Measurements from ENCODE around the gene SERTAD4.

SERTAD4 gene

DNA sequence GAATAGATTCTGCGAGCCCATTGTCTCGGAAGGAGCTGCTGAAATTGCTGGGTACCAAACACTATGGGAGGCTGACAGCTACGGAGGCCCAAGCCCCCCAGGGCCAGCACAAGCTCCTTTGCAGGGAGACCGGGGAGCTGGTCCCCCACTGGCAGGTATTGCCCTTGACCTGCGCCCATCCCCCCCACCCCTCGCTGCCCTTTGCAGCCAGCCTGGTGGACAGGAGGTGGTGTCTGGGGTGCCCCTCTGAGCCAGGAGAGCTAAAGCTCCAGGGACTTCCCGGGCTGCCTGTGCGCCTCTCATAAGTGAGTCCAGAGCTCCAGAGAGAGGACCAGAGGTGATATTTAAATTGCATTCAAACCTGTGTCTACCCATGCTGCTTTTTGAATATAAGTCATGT lies 5.4 kb downstream of the SERTAD4 start:
- no peak for ATAC-seq
- no peak overlapping the region for H3K4me3 Mint-ChIP-seq
- H3K27me3 Mint-ChIP-seq = peaks cover 65% of the 10 kb centered on the region

DNA sequence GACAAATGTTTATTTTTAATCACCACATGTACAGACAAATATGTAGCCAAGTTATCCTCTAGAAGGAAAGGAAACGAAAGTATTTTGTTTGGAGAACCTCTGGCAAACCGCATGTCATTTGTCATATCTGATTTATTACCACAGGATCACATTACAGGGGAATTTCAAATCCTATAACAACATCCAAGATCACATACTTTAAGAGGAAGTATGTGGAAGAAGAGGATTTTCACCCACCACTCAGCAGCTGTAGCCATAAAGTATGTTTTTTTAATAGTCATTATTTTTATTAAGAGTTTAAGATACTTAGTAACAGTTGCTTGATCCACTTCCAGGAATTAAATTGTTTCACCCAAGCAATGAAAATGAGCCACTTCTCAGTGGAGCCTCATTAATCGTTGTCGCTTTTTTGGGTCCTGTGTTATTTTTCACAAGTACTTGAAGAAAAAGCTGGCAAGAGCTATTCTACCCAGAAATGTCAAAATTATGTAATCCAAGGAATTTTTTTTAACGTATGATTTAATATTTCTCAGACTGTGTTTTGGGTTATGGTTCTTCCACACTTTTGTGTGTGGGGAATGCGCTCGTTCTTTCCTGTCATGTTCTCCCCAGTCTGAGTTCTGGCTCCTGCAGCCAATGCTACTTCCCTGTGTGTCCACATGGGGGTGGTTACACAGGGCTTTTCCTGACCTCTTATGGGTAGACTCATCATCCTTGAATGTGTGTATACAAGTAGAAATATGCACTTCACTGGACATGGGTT lies 6.9 kb downstream of the SERTAD4 start:
- Mint-ChIP-seq H3K27ac (no peak overlapping the region), H3K4me3 (no peak overlapping the region), H3K4me1 (peaks cover 3% of the 10 kb centered on the region), H3K9me3 (no peaks in the 10 kb centered on the region), H3K36me3 (ENCODE audit: low read depth) (no peaks in the 10 kb centered on the region), H3K27me3 (peaks cover 69% of the 10 kb centered on the region)
- no peak for DNase-seq
- no peak for ATAC-seq

More for the DNA sequence above, 5.4 kb downstream of the SERTAD4 start:
- DNase-seq = no peak
- H3K4me1 Mint-ChIP-seq = peaks cover 8% of the 10 kb centered on the region
- no peaks in the 10 kb centered on the region for H3K36me3 Mint-ChIP-seq (ENCODE audit: low read depth)
- no peak overlapping the region for H3K27ac Mint-ChIP-seq
- H3K9me3 Mint-ChIP-seq = no peaks in the 10 kb centered on the region

DNA sequence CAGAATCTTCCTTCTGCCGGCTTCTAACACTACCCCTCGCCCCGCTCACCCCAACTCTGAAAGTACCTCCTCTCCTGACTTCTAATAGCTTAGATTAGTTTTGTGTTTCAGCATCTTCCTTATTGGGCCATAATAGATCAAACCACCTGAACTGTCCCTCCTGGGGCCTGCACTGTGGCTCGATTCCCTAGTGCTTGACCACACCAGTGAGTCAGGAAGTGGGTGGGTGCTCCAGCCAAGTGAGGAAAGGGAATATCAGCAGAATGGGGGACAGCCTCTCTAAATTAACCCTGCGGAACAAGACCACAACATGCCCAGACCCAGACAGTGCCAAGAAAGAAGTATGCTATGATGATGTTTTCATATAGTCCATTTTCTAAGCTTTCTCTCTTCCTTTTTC lies 8.5 kb downstream of the SERTAD4 start:
- DNase-seq = no peak

DNA sequence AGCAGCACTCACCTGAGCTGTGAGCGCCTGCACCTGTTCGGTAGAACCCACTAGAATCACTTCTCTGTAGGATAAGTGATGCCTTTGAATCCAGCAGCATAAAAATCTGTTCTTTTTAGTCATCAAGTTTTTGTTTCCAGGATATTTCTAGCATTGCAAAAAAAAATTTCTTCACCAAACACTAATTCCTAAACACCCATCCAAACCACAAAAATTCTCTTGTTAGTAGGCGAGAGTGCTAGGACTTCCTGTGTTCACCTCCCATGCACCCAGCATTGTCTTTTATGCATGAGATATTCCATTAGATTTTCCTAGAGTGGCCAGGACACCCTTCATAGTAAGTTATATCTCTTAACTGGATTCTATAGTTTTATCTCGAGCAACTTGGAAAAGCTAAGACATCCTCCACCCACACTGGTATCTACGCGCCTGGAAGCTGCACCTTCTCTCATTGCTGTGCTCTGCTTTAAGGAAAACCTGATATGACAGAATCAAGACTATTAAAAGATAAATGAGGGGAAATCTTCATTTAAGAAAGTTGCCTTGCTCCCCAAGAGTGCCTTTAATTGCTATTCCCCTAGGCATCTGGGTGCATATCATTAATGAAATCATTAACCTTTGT lies 12.3 kb downstream of the SERTAD4 start:
- H3K4me3 Mint-ChIP-seq = no peak overlapping the region
- peaks cover 68% of the 10 kb centered on the region for H3K27me3 Mint-ChIP-seq
- H3K36me3 Mint-ChIP-seq (ENCODE audit: low read depth) = no peaks in the 10 kb centered on the region
- ATAC-seq (no peak), DNase-seq (no peak)
- no peaks in the 10 kb centered on the region for H3K9me3 Mint-ChIP-seq
- H3K4me1 Mint-ChIP-seq = peaks cover 7% of the 10 kb centered on the region
- H3K27ac Mint-ChIP-seq = no peak overlapping the region

More for the DNA sequence above, 8.5 kb downstream of the SERTAD4 start:
- peaks cover 70% of the 10 kb centered on the region for H3K27me3 Mint-ChIP-seq
- H3K4me3 Mint-ChIP-seq = no peak overlapping the region
- no peak overlapping the region for H3K27ac Mint-ChIP-seq
- no peaks in the 10 kb centered on the region for H3K36me3 Mint-ChIP-seq (ENCODE audit: low read depth)
- peaks cover 3% of the 10 kb centered on the region for H3K4me1 Mint-ChIP-seq
- no peaks in the 10 kb centered on the region for H3K9me3 Mint-ChIP-seq
- ATAC-seq = no peak

DNA sequence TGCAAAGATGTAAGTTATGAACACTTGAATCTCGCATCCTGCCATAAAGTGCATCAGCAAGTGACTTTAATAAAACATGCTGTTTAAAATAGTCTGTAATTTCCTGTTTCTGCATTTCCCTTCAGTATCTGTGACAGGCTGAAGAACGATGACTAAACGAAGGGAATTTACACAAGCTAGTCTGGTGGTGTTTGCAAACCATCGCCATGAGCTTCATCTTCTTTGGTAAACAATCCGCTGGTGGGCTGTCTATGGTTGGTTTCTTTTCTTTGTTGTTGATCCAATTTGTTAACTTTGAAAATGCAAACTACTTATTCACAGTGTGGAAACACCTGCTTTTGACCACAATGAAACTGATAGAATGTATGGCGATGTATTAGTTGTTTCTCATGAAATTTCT lies 13.9 kb downstream of the SERTAD4 start:
- ATAC-seq = peak; percentile 42
- Mint-ChIP-seq H3K4me1 (peaks cover 16% of the 10 kb centered on the region), H3K27ac (no peak overlapping the region), H3K36me3 (ENCODE audit: low read depth) (no peaks in the 10 kb centered on the region), H3K4me3 (no peak overlapping the region), H3K27me3 (peaks cover 67% of the 10 kb centered on the region), H3K9me3 (no peaks in the 10 kb centered on the region)
- DNase-seq = no peak

DNA sequence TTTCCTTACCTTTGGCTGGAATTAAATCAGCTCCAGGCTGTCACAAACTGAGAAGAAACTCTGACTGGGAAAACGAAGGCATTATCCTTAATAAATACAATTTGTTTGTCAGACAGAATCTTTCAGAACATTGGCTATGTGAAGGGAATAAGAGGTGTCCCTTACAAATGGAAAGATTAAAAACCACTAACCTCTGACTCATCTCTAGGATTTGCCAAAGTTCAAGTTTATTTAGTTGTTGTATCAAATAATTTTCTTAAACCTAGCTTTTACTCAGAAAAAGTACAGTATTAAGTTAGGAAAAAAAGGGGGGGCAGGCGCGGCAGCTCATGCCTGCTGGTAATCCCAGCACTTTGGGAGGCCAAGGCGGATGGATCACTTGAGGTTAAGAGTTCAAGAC lies 15.7 kb downstream of the SERTAD4 start:
- ATAC-seq (no peak), DNase-seq (no peak)
- H3K4me3 Mint-ChIP-seq = no peak overlapping the region
- H3K27me3 Mint-ChIP-seq = peaks cover 68% of the 10 kb centered on the region
- H3K36me3 Mint-ChIP-seq (ENCODE audit: low read depth) = no peaks in the 10 kb centered on the region
- peaks cover 23% of the 10 kb centered on the region for H3K4me1 Mint-ChIP-seq
- H3K9me3 Mint-ChIP-seq = no peaks in the 10 kb centered on the region
- no peak overlapping the region for H3K27ac Mint-ChIP-seq

DNA sequence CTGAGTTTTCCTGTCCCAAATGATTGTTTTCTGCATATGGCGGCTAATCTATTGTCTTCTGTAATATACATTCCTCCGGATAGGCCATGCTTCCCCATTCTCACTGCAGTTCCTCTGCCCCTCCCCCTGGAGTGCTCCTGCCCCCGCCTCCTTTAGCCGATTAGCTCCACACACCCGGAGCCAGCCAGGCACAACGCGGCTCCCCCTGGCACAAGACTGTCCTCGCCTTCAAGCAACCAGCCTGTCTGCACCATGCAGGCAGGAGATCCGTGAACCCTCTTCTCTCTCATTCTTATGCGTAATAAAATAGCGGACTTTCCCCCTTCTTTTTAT lies 18.0 kb downstream of the SERTAD4 start:
- H3K4me3 Mint-ChIP-seq = no peak overlapping the region
- no peaks in the 10 kb centered on the region for H3K36me3 Mint-ChIP-seq (ENCODE audit: low read depth)
- no peaks in the 10 kb centered on the region for H3K9me3 Mint-ChIP-seq
- peaks cover 71% of the 10 kb centered on the region for H3K27me3 Mint-ChIP-seq
- DNase-seq (no peak), ATAC-seq (peak; percentile 15)
- H3K27ac Mint-ChIP-seq = no peak overlapping the region
- H3K4me1 Mint-ChIP-seq = peaks cover 23% of the 10 kb centered on the region

DNA sequence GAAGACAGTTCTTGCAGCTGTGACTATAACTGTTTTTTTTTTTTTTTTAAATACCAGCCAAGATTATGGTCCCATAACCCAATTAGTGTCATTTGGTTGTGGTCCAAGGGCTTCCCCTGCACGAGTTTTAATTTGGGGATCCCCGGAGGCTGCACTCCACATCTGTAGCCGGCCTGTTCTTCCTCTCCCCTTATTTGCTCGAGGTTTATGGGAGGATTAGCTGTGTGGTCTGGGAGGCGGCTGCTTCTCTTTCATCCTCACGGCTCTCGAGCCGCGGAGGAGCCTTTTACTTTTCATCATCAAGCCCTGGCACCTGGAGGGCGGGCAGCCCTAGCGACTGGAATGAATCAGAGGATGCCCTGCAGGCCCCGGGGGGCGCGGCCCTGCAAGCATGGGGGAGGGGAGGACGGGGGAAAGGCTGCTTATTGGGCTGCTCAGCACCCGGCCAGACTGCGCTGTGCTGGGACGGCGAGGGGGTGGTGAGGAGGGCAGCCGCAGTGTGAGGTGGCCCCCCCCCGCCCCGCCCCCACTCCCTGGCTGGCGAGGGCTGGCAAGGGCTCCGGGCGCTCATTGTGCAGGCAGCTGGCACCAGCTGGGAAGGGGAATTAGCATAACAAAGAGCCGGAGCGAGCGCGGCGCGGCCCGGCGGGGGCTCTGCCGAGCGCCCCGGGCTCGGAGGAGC lies 18.5 kb downstream of the SERTAD4 start:
- Mint-ChIP-seq H3K36me3 (ENCODE audit: low read depth) (no peaks in the 10 kb centered on the region), H3K4me3 (no peak overlapping the region), H3K4me1 (peaks cover 22% of the 10 kb centered on the region), H3K27me3 (peaks cover 69% of the 10 kb centered on the region), H3K27ac (no peak overlapping the region), H3K9me3 (no peaks in the 10 kb centered on the region)
- DNase-seq (peak; percentile 53), ATAC-seq (peak; percentile 59)

DNA sequence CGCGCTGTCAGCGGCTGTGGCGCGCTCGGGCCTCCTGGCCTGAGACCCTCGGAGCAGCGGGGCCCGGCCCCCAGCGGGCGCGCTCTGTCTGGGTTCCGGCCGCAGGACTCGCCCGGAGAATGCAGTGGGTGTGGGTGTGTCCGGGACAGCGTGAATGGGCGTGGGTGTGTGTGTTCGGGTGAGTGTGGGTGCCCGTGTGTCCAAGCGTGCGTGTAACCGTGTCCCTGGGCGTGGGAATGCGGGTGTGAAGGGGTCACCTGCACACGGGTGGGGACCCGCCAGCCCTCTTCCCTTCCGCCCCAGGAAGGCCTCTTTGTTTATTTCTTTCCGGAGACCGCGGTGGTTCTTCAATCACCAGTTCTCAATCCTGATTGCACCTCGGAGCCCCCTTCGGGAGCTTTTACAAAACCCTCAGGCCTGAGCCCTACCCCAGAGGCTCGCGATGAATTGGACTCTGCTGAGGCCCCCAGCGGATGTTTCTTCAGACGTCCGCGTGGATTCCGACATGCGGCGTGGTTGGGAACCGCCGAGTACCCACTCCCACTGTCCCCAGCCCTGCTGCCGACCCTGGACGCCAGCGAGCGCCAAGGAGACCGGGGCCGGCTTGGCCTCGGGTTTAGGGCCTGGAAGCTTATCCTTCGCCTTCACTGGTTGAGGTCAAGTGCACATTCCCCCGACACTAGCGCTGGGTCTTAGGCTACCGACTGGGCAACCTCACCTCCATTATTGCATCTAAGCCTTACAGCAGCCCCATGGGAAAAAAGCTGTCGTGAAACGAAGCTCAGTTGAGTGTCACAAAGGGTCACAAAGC lies 19.3 kb downstream of the SERTAD4 start:
- DNase-seq (no peak), ATAC-seq (peak; percentile 21)
- H3K9me3 Mint-ChIP-seq = no peaks in the 10 kb centered on the region
- H3K27ac Mint-ChIP-seq = no peak overlapping the region
- H3K4me3 Mint-ChIP-seq = peak overlapping the region; percentile 72
- peaks cover 16% of the 10 kb centered on the region for H3K4me1 Mint-ChIP-seq
- H3K36me3 Mint-ChIP-seq (ENCODE audit: low read depth) = no peaks in the 10 kb centered on the region
- peaks cover 62% of the 10 kb centered on the region for H3K27me3 Mint-ChIP-seq

DNA sequence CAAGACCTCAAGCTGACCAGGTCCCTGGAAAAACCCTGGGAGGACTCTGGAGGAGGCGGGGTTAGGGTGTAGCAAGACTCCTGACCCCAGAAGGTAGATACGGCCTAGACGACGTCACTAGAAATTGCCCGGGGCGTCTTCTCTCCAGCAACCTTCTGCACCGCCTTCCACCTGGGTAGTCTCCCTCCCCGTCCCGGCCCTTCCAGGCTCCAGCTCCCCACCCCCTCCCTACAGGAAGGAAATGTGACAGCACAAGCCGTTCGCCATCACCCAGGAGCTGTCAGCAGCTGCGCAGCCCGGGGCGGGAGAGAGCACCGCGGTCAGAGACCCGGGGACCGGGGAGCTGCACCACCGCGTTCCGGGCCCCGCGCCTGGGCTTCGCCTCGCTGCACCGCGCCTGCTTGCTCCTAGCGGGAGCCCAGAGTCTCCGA lies 20.0 kb downstream of the SERTAD4 start:
- Mint-ChIP-seq H3K4me1 (peaks cover 16% of the 10 kb centered on the region), H3K4me3 (no peak overlapping the region), H3K27me3 (peaks cover 64% of the 10 kb centered on the region), H3K27ac (no peak overlapping the region), H3K9me3 (no peaks in the 10 kb centered on the region), H3K36me3 (ENCODE audit: low read depth) (no peaks in the 10 kb centered on the region)
- no peak for ATAC-seq
- DNase-seq = no peak

DNA sequence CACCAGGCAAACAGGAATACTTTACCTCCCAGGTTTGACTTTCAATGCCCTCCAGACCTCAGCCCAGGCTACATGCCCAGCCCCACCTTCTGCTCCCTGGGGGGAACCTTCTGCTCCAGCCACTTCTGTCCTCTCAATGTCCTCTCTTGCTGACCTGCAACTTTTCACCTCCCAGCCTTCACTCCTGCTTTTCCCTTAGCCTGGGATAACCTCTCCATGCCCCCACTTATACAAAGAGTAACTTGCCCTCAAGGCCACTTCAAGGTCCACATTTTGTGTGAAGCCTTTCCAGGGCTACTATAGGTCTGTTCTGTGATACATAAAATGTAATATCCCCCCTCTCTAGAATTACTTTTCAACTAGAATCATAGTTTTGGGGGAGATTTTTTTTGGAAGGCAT lies 21.7 kb downstream of the SERTAD4 start:
- ATAC-seq = no peak
- Mint-ChIP-seq H3K4me3 (no peak overlapping the region), H3K4me1 (peaks cover 16% of the 10 kb centered on the region), H3K27me3 (peaks cover 57% of the 10 kb centered on the region), H3K27ac (no peak overlapping the region), H3K9me3 (no peaks in the 10 kb centered on the region), H3K36me3 (ENCODE audit: low read depth) (no peaks in the 10 kb centered on the region)
- DNase-seq = no peak

DNA sequence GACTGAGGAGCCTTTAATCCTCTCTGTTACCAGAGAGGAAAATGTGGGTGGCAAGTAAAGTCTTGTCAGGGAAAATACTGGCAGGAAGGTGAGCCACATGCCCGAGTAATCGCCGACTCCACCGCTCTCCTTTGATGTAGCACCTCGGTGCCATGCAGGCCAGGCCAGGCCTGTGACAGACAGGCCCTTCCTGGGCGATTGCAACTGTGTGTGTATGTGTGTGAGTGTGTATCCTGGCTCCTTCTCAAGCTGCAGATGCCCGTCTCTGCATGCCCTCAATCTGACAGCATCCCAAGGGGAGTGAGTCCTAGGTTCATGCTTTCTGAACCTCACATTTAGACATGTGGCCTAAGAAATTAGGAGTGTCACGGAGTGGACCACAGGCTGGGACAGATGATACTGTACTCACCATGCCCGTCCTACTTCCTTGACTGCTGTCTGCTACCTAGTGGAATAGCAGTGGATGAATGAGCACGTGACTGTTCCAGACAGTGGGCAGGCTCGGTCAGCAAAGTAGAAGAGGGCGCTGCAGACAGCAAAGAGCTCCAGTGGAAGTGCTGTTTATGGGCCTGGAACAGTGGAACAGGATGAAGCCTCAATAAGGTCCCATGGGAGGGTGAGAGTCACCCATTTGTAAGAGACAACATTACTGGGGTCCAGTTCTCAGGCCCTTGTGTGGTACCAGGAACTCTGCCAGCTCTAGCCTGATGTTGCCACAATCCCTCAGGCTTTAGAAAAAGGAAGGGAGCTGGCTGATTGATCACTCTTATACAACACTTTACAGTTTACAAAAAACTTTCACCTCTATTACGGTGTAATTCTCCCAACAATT lies 25.3 kb downstream of the SERTAD4 start:
- H3K27me3 Mint-ChIP-seq = peaks cover 32% of the 10 kb centered on the region
- DNase-seq (no peak), ATAC-seq (no peak)
- no peak overlapping the region for H3K27ac Mint-ChIP-seq
- H3K9me3 Mint-ChIP-seq = no peaks in the 10 kb centered on the region
- H3K4me1 Mint-ChIP-seq = no peaks in the 10 kb centered on the region
- H3K4me3 Mint-ChIP-seq = no peak overlapping the region
- no peaks in the 10 kb centered on the region for H3K36me3 Mint-ChIP-seq (ENCODE audit: low read depth)

DNA sequence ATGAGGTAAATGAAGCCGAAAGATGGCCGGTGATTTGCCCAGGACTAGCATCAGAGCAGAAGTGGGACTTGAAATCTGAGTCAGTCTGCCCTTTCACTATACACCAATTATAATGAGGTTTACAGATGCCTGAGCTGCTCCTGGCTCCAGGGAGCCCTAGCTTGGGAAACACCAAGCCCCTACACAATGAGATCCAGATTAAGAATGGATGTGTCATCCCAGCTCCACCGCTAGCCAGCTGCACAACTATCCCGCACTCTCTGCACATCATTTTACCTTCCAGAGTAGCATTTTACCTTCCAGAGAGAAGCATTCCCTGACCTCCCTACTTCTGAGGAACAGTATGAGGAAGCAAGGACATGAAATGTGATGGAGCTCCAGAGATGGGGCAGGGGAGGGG lies 27.0 kb downstream of the SERTAD4 start:
- H3K36me3 Mint-ChIP-seq (ENCODE audit: low read depth) = no peaks in the 10 kb centered on the region
- H3K4me1 Mint-ChIP-seq = no peaks in the 10 kb centered on the region
- DNase-seq (no peak), ATAC-seq (no peak)
- H3K27me3 Mint-ChIP-seq = peaks cover 16% of the 10 kb centered on the region
- H3K9me3 Mint-ChIP-seq = no peaks in the 10 kb centered on the region
- H3K27ac Mint-ChIP-seq = no peak overlapping the region
- no peak overlapping the region for H3K4me3 Mint-ChIP-seq

DNA sequence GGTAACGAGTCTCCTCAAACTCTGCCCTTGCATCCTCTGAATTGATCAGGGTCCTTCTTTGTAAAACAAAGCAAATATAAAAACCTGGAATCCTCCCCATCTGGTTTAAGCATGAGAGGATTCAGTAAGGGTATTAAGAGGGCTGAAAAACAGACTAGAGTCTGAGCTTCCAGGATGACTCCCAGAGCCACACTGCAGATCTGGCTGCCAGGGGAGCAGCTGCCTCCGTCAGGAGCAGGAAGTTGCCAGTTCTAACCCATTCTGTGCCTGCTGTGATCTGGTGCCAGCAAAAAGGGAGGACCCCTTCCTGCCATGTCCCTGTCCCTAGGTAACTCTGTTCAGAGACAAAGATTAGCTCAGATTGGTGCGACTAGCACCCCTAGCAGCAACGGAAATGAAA lies 27.5 kb downstream of the SERTAD4 start:
- Mint-ChIP-seq H3K9me3 (no peaks in the 10 kb centered on the region), H3K4me1 (no peaks in the 10 kb centered on the region), H3K27ac (no peak overlapping the region), H3K27me3 (peaks cover 13% of the 10 kb centered on the region), H3K36me3 (ENCODE audit: low read depth) (no peaks in the 10 kb centered on the region), H3K4me3 (no peak overlapping the region)
- ATAC-seq (no peak), DNase-seq (no peak)
